HG03045 (cell line): ENCODE data around the gene DIPK1A.
"Not testable (repeated sequence)": the region's sequence is repeated elsewhere in the genome, so short reads cannot be mapped to it uniquely, and the experiment has no call there.

Source experiments
- ATAC-seq: cut with Tn5 transposase; IDR thresholded peaks from one replicate; pipeline ENCODE4 v1.9.1; 2021; ENCODE audit warnings: mild to moderate bottlenecking, moderate library complexity; ENCODE audit not compliant: unreplicated experiment

The DIPK1A gene

GRCh38 chr1:92980732-92981647 is 19.7 kb upstream of the DIPK1A start:
- peak; percentile 40 for ATAC-seq

- peak; percentile 79 for ATAC-seq
Measured at GRCh38 chr1:92975551-92976232, 14.4 kb upstream of the DIPK1A start.

GRCh38 chr1:92974112-92974511 is 12.8 kb upstream of the DIPK1A start:
- ATAC-seq, result not testable (repeated sequence)

GRCh38 chr1:92973203-92973897 is 12.1 kb upstream of the DIPK1A start:
- no peak for ATAC-seq

GRCh38 chr1:92972409-92973129 is 11.3 kb upstream of the DIPK1A start:
- ATAC-seq, result no peak

GRCh38 chr1:92971932-92972331 is 10.7 kb upstream of the DIPK1A start:
- ATAC-seq, result not testable (repeated sequence)

GRCh38 chr1:92970990-92971689 is 9.9 kb upstream of the DIPK1A start:
- ATAC-seq, result no peak

- ATAC-seq, result no peak
Measured at GRCh38 chr1:92969517-92969916, 8.3 kb upstream of the DIPK1A start.

- peak; percentile 44 for ATAC-seq
Measured at GRCh38 chr1:92968138-92969032, 7.1 kb upstream of the DIPK1A start.

GRCh38 chr1:92964998-92965397 is 3.7 kb upstream of the DIPK1A start:
- no peak for ATAC-seq

- ATAC-seq, result no peak
Measured at GRCh38 chr1:92964316-92964715, 3.1 kb upstream of the DIPK1A start.

GRCh38 chr1:92961896-92962752 is 862 bp upstream of the DIPK1A start:
- ATAC-seq, result peak; percentile 47

GRCh38 chr1:92960395-92961130 is 699 bp downstream of the DIPK1A start:
- peak; percentile 32 for ATAC-seq

GRCh38 chr1:92958203-92958970 is 2.9 kb downstream of the DIPK1A start:
- ATAC-seq, result no peak

GRCh38 chr1:92957030-92957734 is 4.1 kb downstream of the DIPK1A start:
- peak; percentile 39 for ATAC-seq
